H1 (cell line): ENCODE measurements around the gene TAB3. TPM values are rescaled to one million over a fixed set of nuclear protein-coding genes. Genes with fewer than 3 reads are reported as not detected.

ENCODE experiments used
- CTCF ChIA-PET: fragments of 300-600 bp; sonication (Branson Sonifier 250); formaldehyde crosslinking; loops from one replicate; lab custom pipeline; 2021; ENCODE audit not compliant: partially characterized antibody; lab: Charles Lee
- POLR2A ChIA-PET: fragments of 300-600 bp; sonication (Branson Sonifier 250); formaldehyde crosslinking; loops from one replicate; lab custom pipeline; 2021; ENCODE audit warnings: inconsistent platforms; ENCODE audit not compliant: partially characterized antibody; lab: Charles Lee
- DNase-seq, 2 experiments: peaks; one replicate each; pipeline versions ENCODE4 v3.0.0 to v3.0.0-alpha.2; 2010 to 2022; ENCODE audit warnings: low spot score in 2 of 2, low read depth in 1 of 2, mixed read lengths in 1 of 2
- FAIRE-seq: peaks from 2 replicates; lab custom pipeline; 2011; peaks lifted over from hg19 to GRCh38; lab: Jason Lieb, UNC
- H2AFZ ChIP-seq: 2 replicates; pipeline ENCODE4 v1.8.1; 2012; ENCODE audit warnings: low read length, inconsistent platforms
- H2AK5ac ChIP-seq: 2 replicates; pipeline ENCODE4 v1.6.1; 2013; ENCODE audit warnings: low read depth, low read length
- H2BK120ac ChIP-seq: replicated peaks from 2 replicates; pipeline ENCODE3; 2013; ENCODE audit warnings: low read depth, low read length, inconsistent platforms
- H2BK12ac ChIP-seq: 2 replicates; pipeline ENCODE4 v1.6.1; 2013; ENCODE audit warnings: low read depth, low read length
- H2BK15ac ChIP-seq: 2 replicates; pipeline ENCODE4 v1.6.1; 2013; ENCODE audit warnings: low read length
- H2BK20ac ChIP-seq: 2 replicates; pipeline ENCODE4 v1.6.1; 2013; ENCODE audit warnings: low read length
- H2BK5ac ChIP-seq: 2 replicates; pipeline ENCODE4 v1.6.1; 2013; ENCODE audit warnings: low read depth, low read length
- H3K14ac ChIP-seq: 2 replicates; pipeline ENCODE4 v1.6.1; 2013; ENCODE audit warnings: inconsistent platforms; ENCODE audit not compliant: insufficient read length
- H3K18ac ChIP-seq: 2 replicates; pipeline ENCODE4 v1.6.1; 2013; ENCODE audit warnings: low read length; ENCODE audit errors: extremely low read depth
- H3K23ac ChIP-seq: 2 replicates; pipeline ENCODE4 v1.6.1; 2013; ENCODE audit warnings: inconsistent platforms; ENCODE audit not compliant: insufficient read length
- H3K23me2 ChIP-seq: 2 replicates; pipeline ENCODE4 v1.6.1; 2013; ENCODE audit warnings: low read depth, low read length
- H3K27ac ChIP-seq: 2 replicates; pipeline ENCODE4 v1.6.1; 2011; ENCODE audit warnings: low read depth, low read length, inconsistent platforms
- H3K27me3 ChIP-seq, 4 experiments: replicated peaks in 1 of 4; 1 replicate in 1 of 4; 2 replicates in 3 of 4; pipeline versions ENCODE4 v1.6.1 to v1.8.1; 2011 to 2013; ENCODE audit warnings: low read length in 3 of 4, mild to moderate bottlenecking in 3 of 4, inconsistent platforms in 2 of 4, mixed read lengths in 2 of 4, moderate library complexity in 1 of 4; ENCODE audit not compliant: control insufficient read depth in 3 of 4, insufficient read depth in 3 of 4; ENCODE audit errors: extremely low read depth in 1 of 4
- H3K36me3 ChIP-seq, 4 experiments: 2 replicates each; pipeline versions ENCODE4 v1.6.1 to v1.8.1; 2011 to 2013; ENCODE audit warnings: mild to moderate bottlenecking in 4 of 4, low read length in 3 of 4, moderate library complexity in 2 of 4, control low read depth in 1 of 4, inconsistent platforms in 1 of 4; ENCODE audit not compliant: insufficient read depth in 4 of 4, control insufficient read depth in 2 of 4
- H3K4ac ChIP-seq: replicated peaks from 2 replicates; pipeline ENCODE3; 2013; ENCODE audit warnings: low read length, low read depth, mixed read lengths, inconsistent platforms; ENCODE audit not compliant: insufficient read length
- H3K4me1 ChIP-seq, 4 experiments: replicated peaks in 1 of 4; 1 replicate in 1 of 4; 2 replicates in 3 of 4; pipeline versions ENCODE4 v1.6.1 to v1.8.1; 2011 to 2013; ENCODE audit warnings: low read length in 3 of 4, inconsistent platforms in 2 of 4, mixed read lengths in 1 of 4; ENCODE audit not compliant: insufficient read depth in 4 of 4, control insufficient read depth in 3 of 4
- H3K4me2 ChIP-seq, 2 experiments: 2 replicates each; pipeline versions ENCODE4 v1.6.1 to v1.8.1; 2011 to 2013; ENCODE audit warnings: low read depth in 2 of 2, low read length in 2 of 2, control low read depth in 1 of 2, inconsistent platforms in 1 of 2, mild to moderate bottlenecking in 1 of 2; ENCODE audit not compliant: insufficient read depth in 1 of 2
- H3K4me3 ChIP-seq, 4 experiments: fragments of 200-600, 300-600 bp in 1 of 4; sonication (generic), shearing (Covaris generic), sonication (Bioruptor Twin) in 1 of 4; 2 replicates each; pipeline versions ENCODE4 v1.5.1 to v1.8.1; 2011 to 2016; ENCODE audit warnings: low read length in 4 of 4, low read depth in 3 of 4, control low read depth in 2 of 4, inconsistent platforms in 2 of 4, mild to moderate bottlenecking in 2 of 4, mixed read lengths in 1 of 4, moderate library complexity in 1 of 4; ENCODE audit not compliant: insufficient read depth in 2 of 4; ENCODE audit errors: extremely low read depth in 1 of 4
- H3K56ac ChIP-seq: replicated peaks from 2 replicates; pipeline ENCODE3; 2013; ENCODE audit warnings: low read depth, mild to moderate bottlenecking, mixed read lengths, low read length, inconsistent platforms; ENCODE audit not compliant: insufficient read length
- H3K79me1 ChIP-seq: 2 replicates; pipeline ENCODE4 v1.6.1; 2013; ENCODE audit warnings: low read depth, low read length, control low read depth
- H3K79me2 ChIP-seq, 2 experiments: 2 replicates each; pipeline versions ENCODE4 v1.6.1 to v1.8.1; 2012 to 2013; ENCODE audit warnings: low read length in 2 of 2, mild to moderate bottlenecking in 2 of 2, inconsistent platforms in 1 of 2; ENCODE audit not compliant: insufficient read depth in 2 of 2, control insufficient read depth in 1 of 2
- H3K9ac ChIP-seq, 4 experiments: replicated peaks in 1 of 4; 1 replicate in 1 of 4; 2 replicates in 3 of 4; pipeline versions ENCODE4 v1.6.1 to v1.8.1; 2011 to 2013; ENCODE audit warnings: low read depth in 3 of 4, low read length in 3 of 4, control low read depth in 2 of 4, mild to moderate bottlenecking in 2 of 4, moderate library complexity in 2 of 4, inconsistent platforms in 1 of 4; ENCODE audit errors: extremely low read depth in 1 of 4
- H3K9me3 ChIP-seq, 2 experiments: 2 replicates each; pipeline versions ENCODE4 v1.6.1 to v1.8.1; 2012 to 2013; ENCODE audit warnings: mild to moderate bottlenecking in 2 of 2, moderate library complexity in 2 of 2, control low read depth in 1 of 2, inconsistent platforms in 1 of 2, low read depth in 1 of 2, low read length in 1 of 2, mixed read lengths in 1 of 2; ENCODE audit not compliant: insufficient read depth in 2 of 2
- H4K20me1 ChIP-seq, 2 experiments: replicated peaks in 1 of 2; 2 replicates each; pipeline versions ENCODE3 to v1.8.1; 2011 to 2013; ENCODE audit warnings: inconsistent platforms in 2 of 2, low read length in 2 of 2, mild to moderate bottlenecking in 1 of 2; ENCODE audit not compliant: insufficient read depth in 2 of 2, control insufficient read depth in 1 of 2
- H4K5ac ChIP-seq: 2 replicates; pipeline ENCODE4 v1.6.1; 2013; ENCODE audit warnings: low read length, low read depth, mixed read lengths, inconsistent platforms; ENCODE audit not compliant: insufficient read length
- H4K8ac ChIP-seq: 2 replicates; pipeline ENCODE4 v1.8.0; 2013; ENCODE audit warnings: mild to moderate bottlenecking, moderate library complexity, low read length, inconsistent platforms; ENCODE audit not compliant: insufficient read depth; ENCODE audit errors: extremely low read depth
- H4K91ac ChIP-seq: replicated peaks from 2 replicates; pipeline ENCODE3; 2013; ENCODE audit warnings: low read length, mixed read lengths, inconsistent platforms; ENCODE audit not compliant: insufficient read length
- CHD7 ChIP-seq: fragments of 300-600 bp; sonication (generic); IDR thresholded peaks from 2 replicates; pipeline ENCODE4 v1.7.1; 2012; ENCODE audit warnings: low read length, moderate library complexity, mild to moderate bottlenecking, inconsistent platforms; ENCODE audit not compliant: insufficient replicate concordance
- WGBS, 2 experiments: shearing (Covaris generic) in 1 of 2; methylation state at CpG; one replicate each; pipeline versions ENCODE4 v1.1.6 to v1.1.7; 2013 to 2015; ENCODE audit warnings: low lambda C conversion rate in 2 of 2, mixed read lengths in 2 of 2, inconsistent platforms in 1 of 2, low coverage in 1 of 2, missing lambda C conversion rate in 1 of 2; ENCODE audit not compliant: insufficient replicate concordance in 2 of 2, insufficient coverage in 1 of 2, insufficient read length in 1 of 2; ENCODE audit errors: extremely low coverage in 1 of 2, missing lambda C conversion rate in 1 of 2; 5-methylcytosine and 5-hydroxymethylcytosine counted together
- polyA plus RNA-seq, 7 experiments: library from polyadenylated mRNA; depleted of rRNA in 3 of 7; stranded (reverse) in 5 of 7; unstranded in 2 of 7; fragments of >200 nt in 5 of 7; fragments of 200-250 nt in 2 of 7; gene quantifications; 1 replicate in 5 of 7; 2 replicates in 1 of 7; 4 replicates in 1 of 7; pipeline versions ENCODE4 v1.2.1 to v1.2.3, GENCODE V29; 2011 to 2013; ENCODE audit warnings: missing spikeins in 2 of 7, mixed read lengths in 2 of 7
- total RNA-seq: library from RNA; stranded (reverse); fragmentation: NEBNext Ultra II Directional; extraction: Animal tissue kit (Norgen Biotek cat#: 25700); gene quantifications from 2 replicates; pipeline ENCODE4 v1.2.1, GENCODE V29; 2021

TAB3 gene
- total and polyA plus RNA-seq, 2 of the 8 experiments (the other 6 are each of a cell fraction or from before 2014, with no cell fraction given): 12.7 to 12.9 TPM

DNA sequence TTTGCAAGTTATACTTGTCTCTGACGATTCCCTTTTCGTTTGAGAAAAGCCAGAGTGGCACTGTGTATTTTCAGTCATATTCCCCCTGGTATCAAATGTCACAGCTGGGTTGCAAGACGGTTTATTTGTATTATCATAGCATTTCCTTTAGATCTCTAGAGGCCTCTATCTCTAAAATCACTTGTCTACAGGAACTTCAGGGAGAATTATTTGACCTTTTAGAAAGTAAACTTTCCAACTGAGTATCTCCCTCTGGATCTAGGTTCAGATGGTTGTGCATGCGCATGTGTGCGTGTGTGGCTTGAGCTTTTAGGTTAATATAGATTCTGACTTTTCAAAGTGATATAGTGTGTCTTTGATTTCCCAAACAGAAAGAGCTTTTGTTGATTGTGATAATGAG is 15.1 kb upstream of the TAB3 start:
- H3K56ac ChIP-seq: no peak overlapping the region
- TF ChIP-seq CHD7: no peak

More for the DNA sequence above, 15.1 kb upstream of the TAB3 start:
- no peak overlapping the region for H3K27ac ChIP-seq
- no peak overlapping the region for H3K4me3 ChIP-seq
- H3K23me2 ChIP-seq: no peaks in the 10 kb centered on the region
- H3K9me3 ChIP-seq: no peaks in the 10 kb centered on the region
- no peak overlapping the region for H3K14ac ChIP-seq
- POLR2A ChIA-PET: no interaction called here
- no peak overlapping the region for H2BK20ac ChIP-seq
- H3K23ac ChIP-seq: no peak overlapping the region
- no peak overlapping the region for H2BK120ac ChIP-seq
- H3K36me3 ChIP-seq: no peaks in the 10 kb centered on the region
- H3K18ac ChIP-seq: no peak overlapping the region
- H2AK5ac ChIP-seq: no peak overlapping the region
- no peak overlapping the region for H2BK15ac ChIP-seq
- no peak overlapping the region for H2AFZ ChIP-seq
- H4K20me1 ChIP-seq: no peaks in the 10 kb centered on the region
- no peak overlapping the region for H4K91ac ChIP-seq
- no peak for DNase-seq
- no peak overlapping the region for H3K9ac ChIP-seq
- CTCF ChIA-PET: no interaction called here
- H3K4ac ChIP-seq: no peak overlapping the region
- no peak for FAIRE-seq
- no peak overlapping the region for H2BK5ac ChIP-seq
- H3K79me2 ChIP-seq: no peaks in the 10 kb centered on the region
- H4K5ac ChIP-seq: no peak overlapping the region
- H3K79me1 ChIP-seq: no peaks in the 10 kb centered on the region
- H3K27me3 ChIP-seq: no peaks in the 10 kb centered on the region
- 94% methylated on average over 5 of the region's 5 CpGs; no CpG with 5 or more reads in 1 of the 2 experiments for WGBS, 2 experiments
- H3K4me1 ChIP-seq: no peaks in the 10 kb centered on the region
- no peak overlapping the region for H3K4me2 ChIP-seq
- H4K8ac ChIP-seq: no peak overlapping the region
- no peak overlapping the region for H2BK12ac ChIP-seq
